Measurements from ENCODE around the gene SCNN1G.

SCNN1G gene

GRCh38 chr16:23214796-23215195 is 32.3 kb downstream of the SCNN1G start:
- no peak for DNase-seq (ENCODE audit: insufficient read length)
- TF ChIP-seq TAF1 (IDR thresholded peaks at IDR 0.05; ENCODE audit: borderline replicate concordance, low read depth, low read length) (no peak), POLR2AphosphoS5 (IDR thresholded peaks at IDR 0.05; ENCODE audit: low read depth, low read length) (no peak), POLR2A (IDR thresholded peaks at IDR 0.05; ENCODE audit: low read depth, low read length) (no peak)
- no peak for FAIRE-seq

GRCh38 chr16:23215435-23215834 is 32.9 kb downstream of the SCNN1G start:
- FAIRE-seq, result no peak
- TF ChIP-seq POLR2AphosphoS5 (IDR thresholded peaks at IDR 0.05; ENCODE audit: low read depth, low read length) (no peak), POLR2A (IDR thresholded peaks at IDR 0.05; ENCODE audit: low read depth, low read length) (no peak)
- no peak for DNase-seq (ENCODE audit: insufficient read length)

GRCh38 chr16:23216658-23217246 is 34.2 kb downstream of the SCNN1G start:
- TF ChIP-seq POLR2A (IDR thresholded peaks at IDR 0.05; ENCODE audit: low read depth, low read length), result no peak
- TF ChIP-seq TAF1 (IDR thresholded peaks at IDR 0.05; ENCODE audit: borderline replicate concordance, low read depth, low read length), result no peak
- TF ChIP-seq POLR2AphosphoS5 (IDR thresholded peaks at IDR 0.05; ENCODE audit: low read depth, low read length), result no peak
- no peak for FAIRE-seq
- no peak for DNase-seq (ENCODE audit: insufficient read length)

- no peak for TF ChIP-seq TAF1 (IDR thresholded peaks at IDR 0.05; ENCODE audit: borderline replicate concordance, low read depth, low read length)
- no peak for TF ChIP-seq POLR2A (IDR thresholded peaks at IDR 0.05; ENCODE audit: low read depth, low read length)
- DNase-seq (ENCODE audit: insufficient read length), result no peak
- no peak for FAIRE-seq
These were observed 35.1 kb downstream of the SCNN1G start for GRCh38 chr16:23217646-23218045.

GRCh38 chr16:23222929-23223328 is 40.4 kb downstream of the SCNN1G start:
- no peak for FAIRE-seq
- TF ChIP-seq POLR2AphosphoS5 (IDR thresholded peaks at IDR 0.05; ENCODE audit: low read depth, low read length), result no peak
- TF ChIP-seq POLR2A (IDR thresholded peaks at IDR 0.05; ENCODE audit: low read depth, low read length), result no peak
- TF ChIP-seq TAF1 (IDR thresholded peaks at IDR 0.05; ENCODE audit: borderline replicate concordance, low read depth, low read length), result no peak
- DNase-seq (ENCODE audit: insufficient read length), result no peak

GRCh38 chr16:23223368-23223767 is 40.8 kb downstream of the SCNN1G start:
- FAIRE-seq (no peak), DNase-seq (ENCODE audit: insufficient read length) (no peak)
- TF ChIP-seq TAF1 (IDR thresholded peaks at IDR 0.05; ENCODE audit: borderline replicate concordance, low read depth, low read length) (no peak), POLR2A (IDR thresholded peaks at IDR 0.05; ENCODE audit: low read depth, low read length) (no peak), POLR2AphosphoS5 (IDR thresholded peaks at IDR 0.05; ENCODE audit: low read depth, low read length) (no peak)

GRCh38 chr16:23225109-23225508 is 42.6 kb downstream of the SCNN1G start:
- no peak for FAIRE-seq
- DNase-seq (ENCODE audit: insufficient read length), result no peak
- TF ChIP-seq POLR2A (IDR thresholded peaks at IDR 0.05; ENCODE audit: low read depth, low read length) (no peak), TAF1 (IDR thresholded peaks at IDR 0.05; ENCODE audit: borderline replicate concordance, low read depth, low read length) (no peak), POLR2AphosphoS5 (IDR thresholded peaks at IDR 0.05; ENCODE audit: low read depth, low read length) (no peak)

GRCh38 chr16:23225634-23226033 is 43.1 kb downstream of the SCNN1G start:
- FAIRE-seq (no peak), DNase-seq (ENCODE audit: insufficient read length) (no peak)

GRCh38 chr16:23227529-23227928 is 45.0 kb downstream of the SCNN1G start:
- TF ChIP-seq TAF1 (IDR thresholded peaks at IDR 0.05; ENCODE audit: borderline replicate concordance, low read depth, low read length), result no peak
- TF ChIP-seq POLR2A (IDR thresholded peaks at IDR 0.05; ENCODE audit: low read depth, low read length), result no peak
- no peak for TF ChIP-seq POLR2AphosphoS5 (IDR thresholded peaks at IDR 0.05; ENCODE audit: low read depth, low read length)
- FAIRE-seq (no peak), DNase-seq (ENCODE audit: insufficient read length) (no peak)

More at GRCh38 chr16:23225634-23226033, 43.1 kb downstream of the SCNN1G start:
- no peak for TF ChIP-seq POLR2A (IDR thresholded peaks at IDR 0.05; ENCODE audit: low read depth, low read length)
- TF ChIP-seq POLR2AphosphoS5 (IDR thresholded peaks at IDR 0.05; ENCODE audit: low read depth, low read length), result no peak

GRCh38 chr16:23229714-23230113 is 47.2 kb downstream of the SCNN1G start:
- TF ChIP-seq POLR2AphosphoS5 (IDR thresholded peaks at IDR 0.05; ENCODE audit: low read depth, low read length), result no peak
- TF ChIP-seq TAF1 (IDR thresholded peaks at IDR 0.05; ENCODE audit: borderline replicate concordance, low read depth, low read length), result no peak
- no peak for TF ChIP-seq POLR2A (IDR thresholded peaks at IDR 0.05; ENCODE audit: low read depth, low read length)
- no peak for FAIRE-seq
- DNase-seq (ENCODE audit: insufficient read length), result no peak

- FAIRE-seq (no peak), DNase-seq (ENCODE audit: insufficient read length) (no peak)
- TF ChIP-seq TAF1 (IDR thresholded peaks at IDR 0.05; ENCODE audit: borderline replicate concordance, low read depth, low read length), result no peak
- TF ChIP-seq POLR2A (IDR thresholded peaks at IDR 0.05; ENCODE audit: low read depth, low read length), result no peak
- TF ChIP-seq POLR2AphosphoS5 (IDR thresholded peaks at IDR 0.05; ENCODE audit: low read depth, low read length), result no peak
These were observed 50.3 kb downstream of the SCNN1G start for GRCh38 chr16:23232806-23233205.

GRCh38 chr16:23235176-23235575 is 52.6 kb downstream of the SCNN1G start:
- TF ChIP-seq TAF1 (IDR thresholded peaks at IDR 0.05; ENCODE audit: borderline replicate concordance, low read depth, low read length), result no peak
- no peak for TF ChIP-seq POLR2AphosphoS5 (IDR thresholded peaks at IDR 0.05; ENCODE audit: low read depth, low read length)
- no peak for TF ChIP-seq POLR2A (IDR thresholded peaks at IDR 0.05; ENCODE audit: low read depth, low read length)
- FAIRE-seq (no peak), DNase-seq (ENCODE audit: insufficient read length) (no peak)

GRCh38 chr16:23236983-23237382 is 54.4 kb downstream of the SCNN1G start:
- no peak for DNase-seq (ENCODE audit: insufficient read length)
- TF ChIP-seq POLR2A (IDR thresholded peaks at IDR 0.05; ENCODE audit: low read depth, low read length), result no peak
- no peak for TF ChIP-seq TAF1 (IDR thresholded peaks at IDR 0.05; ENCODE audit: borderline replicate concordance, low read depth, low read length)
- TF ChIP-seq POLR2AphosphoS5 (IDR thresholded peaks at IDR 0.05; ENCODE audit: low read depth, low read length), result no peak
- FAIRE-seq, result no peak

Measured in GM12892 (cell line).